PC-3 (cell line): ENCODE data around the gene FBXW2. TPM values are rescaled to one million over a fixed set of nuclear protein-coding genes. Genes with fewer than 3 reads are reported as not detected.

Experiments used
- ATAC-seq: fragments of 200-7000 bp; cut with Tn5 transposase; 2 replicates; pipeline ENCODE4 v1.9.1; 2020; ENCODE audit warnings: mild to moderate bottlenecking, moderate library complexity
- BruUV-seq: library from RNA; stranded (reverse); fragments of 400-500 nt; replicated peaks from 2 replicates; lab custom pipeline; 2021; lab: Mats Ljungman, UMichigan
- CTCF ChIA-PET: fragments of 300-600 bp; sonication (Branson Sonifier 250); formaldehyde crosslinking; loops from one replicate; lab custom pipeline; 2022; ENCODE audit warnings: antibody characterized with exemption; lab: Charles Lee
- POLR2A ChIA-PET: fragments of 300-600 bp; sonication (Branson Sonifier 250); formaldehyde crosslinking; loops from one replicate; lab custom pipeline; 2022; ENCODE audit warnings: antibody characterized with exemption; ENCODE audit not compliant: unreplicated experiment; lab: Charles Lee
- DNase-seq: peaks from one replicate; pipeline ENCODE4 v3.0.0-alpha.2; 2015
- H2AFZ ChIP-seq: fragments of 300-600 bp; sonication (generic); 2 replicates; pipeline ENCODE4 v1.6.0; 2016; ENCODE audit warnings: antibody characterized with exemption, low read length
- H3F3A ChIP-seq: fragments of 300-600 bp; sonication (generic); one replicate; pipeline ENCODE4 v1.6.0; 2017; ENCODE audit warnings: antibody characterized with exemption, low read length, control low read depth, mild to moderate bottlenecking; ENCODE audit not compliant: unreplicated experiment
- H3K27ac ChIP-seq: fragments of 300-600 bp; sonication (generic); 2 replicates; pipeline ENCODE4 v1.5.1; 2016; ENCODE audit warnings: mild to moderate bottlenecking, low read length
- H3K27me3 ChIP-seq: fragments of 300-600 bp; sonication (generic); 2 replicates; pipeline ENCODE4 v1.6.1; 2016; ENCODE audit warnings: low read length, mixed read lengths
- H3K36me3 ChIP-seq: fragments of 300-600 bp; sonication (generic); 2 replicates; pipeline ENCODE4 v1.6.1; 2016; ENCODE audit warnings: low read depth, mixed run types, low read length, mixed read lengths
- H3K4me1 ChIP-seq: fragments of 300-600 bp; sonication (generic); 2 replicates; pipeline ENCODE4 v1.5.1; 2016; ENCODE audit warnings: low read length; ENCODE audit not compliant: insufficient read depth
- H3K4me2 ChIP-seq: fragments of 300-600 bp; sonication (generic); 2 replicates; pipeline ENCODE4 v1.6.0; 2016; ENCODE audit warnings: low read length
- H3K4me3 ChIP-seq: fragments of 300-600 bp; sonication (generic); 2 replicates; pipeline ENCODE4 v1.5.1; 2016; ENCODE audit warnings: mild to moderate bottlenecking, low read length, mixed read lengths
- H3K79me2 ChIP-seq: fragments of 300-600 bp; sonication (generic); 2 replicates; pipeline ENCODE4 v1.6.1; 2017; ENCODE audit warnings: low read length, mixed read lengths
- H3K9ac ChIP-seq: fragments of 300-600 bp; sonication (generic); 2 replicates; pipeline ENCODE4 v1.6.0; 2016; ENCODE audit warnings: mild to moderate bottlenecking, low read length
- H3K9me2 ChIP-seq: fragments of 300-600 bp; sonication (generic); replicated peaks from 2 replicates; pipeline ENCODE4 v1.6.1; 2016; ENCODE audit warnings: mixed run types, low read length, mixed read lengths
- H3K9me3 ChIP-seq: fragments of 300-600 bp; sonication (generic); 2 replicates; pipeline ENCODE4 v1.6.1; 2016; ENCODE audit warnings: low read length, mixed read lengths
- H4K20me1 ChIP-seq: fragments of 300-600 bp; sonication (generic); 2 replicates; pipeline ENCODE4 v1.6.1; 2016; ENCODE audit warnings: low read length, mixed read lengths
- CTCF ChIP-seq: fragments of 300-600 bp; sonication (generic); conservative IDR thresholded peaks from 2 replicates; pipeline ENCODE4 v1.5.1; 2017; ENCODE audit warnings: antibody characterized with exemption, low read depth, mild to moderate bottlenecking, low read length
- EZH2 ChIP-seq: fragments of 300-600 bp; sonication (generic); IDR thresholded peaks from one replicate; pipeline ENCODE4 v1.6.1; 2017; ENCODE audit warnings: antibody characterized with exemption, mild to moderate bottlenecking, low read length; ENCODE audit not compliant: unreplicated experiment
- EZH2phosphoT487 ChIP-seq: fragments of 300-600 bp; sonication (generic); IDR thresholded peaks from 2 replicates; pipeline ENCODE4 v1.6.1; 2018; ENCODE audit warnings: mild to moderate bottlenecking, antibody characterized with exemption, low read length, borderline replicate concordance
- intact Hi-C: fragments of 100-400 bp; cut with micrococcal nuclease; formaldehyde crosslinking; loops from 2 replicates; pipeline ENCODE4 v1.9.0; 2023
- total RNA-seq: library from RNA; depleted of rRNA; stranded (reverse); fragments of >200 nt; gene quantifications from 2 replicates; pipeline ENCODE4 v1.2.3, GENCODE V29; 2014

Gene FBXW2
- total RNA-seq, 1 experiment from 2014 or later, result 30.5 TPM

GRCh38 chr9:120801441-120801840 lies 8.2 kb upstream of the FBXW2 start:
- no peak overlapping the region for H3K27ac ChIP-seq
- no peaks in the 10 kb centered on the region for H4K20me1 ChIP-seq
- no peak overlapping the region for H3K4me2 ChIP-seq
- H2AFZ ChIP-seq, result no peak overlapping the region
- no peak overlapping the region for H3K4me3 ChIP-seq
- H3K4me1 ChIP-seq, result no peaks in the 10 kb centered on the region
- ATAC-seq, result no peak
- no peaks in the 10 kb centered on the region for H3K9me3 ChIP-seq
- H3K36me3 ChIP-seq, result no peaks in the 10 kb centered on the region
- no peaks in the 10 kb centered on the region for H3F3A ChIP-seq
- no peak for TF ChIP-seq EZH2phosphoT487
- TF ChIP-seq EZH2, result no peak
- no peak for TF ChIP-seq CTCF
- H3K27me3 ChIP-seq, result no peaks in the 10 kb centered on the region
- no peak overlapping the region for H3K9ac ChIP-seq
- H3K79me2 ChIP-seq, result no peaks in the 10 kb centered on the region
- DNase-seq, result no peak
- ChIA-PET POLR2A (no interaction called here), CTCF (no interaction called here)
- intact Hi-C loops, result no loop called here
- no TSS peak for BruUV-seq
- no peaks in the 10 kb centered on the region for H3K9me2 ChIP-seq

- Histone ChIP-seq H3K4me1 (peaks cover 18% of the 10 kb centered on the region), H3K36me3 (peaks cover 18% of the 10 kb centered on the region; the same call in 1 of the 2 replicates), H3F3A (no peaks in the 10 kb centered on the region), H3K4me2 (peak overlapping the region; percentile 98), H4K20me1 (peaks cover 6% of the 10 kb centered on the region; the same call in 1 of the 2 replicates), H3K9me3 (no peaks in the 10 kb centered on the region), H3K9ac (no peak overlapping the region), H2AFZ (no peak overlapping the region), H3K4me3 (peak overlapping the region; percentile 21; the same call in 1 of the 2 replicates), H3K27me3 (no peaks in the 10 kb centered on the region), H3K9me2 (no peaks in the 10 kb centered on the region), H3K79me2 (peaks cover 78% of the 10 kb centered on the region), H3K27ac (no peak overlapping the region)
- intact Hi-C loops, result no loop called here
- BruUV-seq, result no TSS peak
- ChIA-PET CTCF (no interaction called here), POLR2A (no interaction called here)
- ATAC-seq, result no peak
- TF ChIP-seq CTCF, result no peak
- no peak for TF ChIP-seq EZH2
- peak; percentile 2 for DNase-seq
Measured at GRCh38 chr9:120791161-120791560, 2.1 kb downstream of the FBXW2 start.

- ATAC-seq, result no peak
- POLR2A ChIA-PET, result no interaction called here
- BruUV-seq, result no TSS peak
Measured at GRCh38 chr9:120787933-120788332, 5.3 kb downstream of the FBXW2 start.

More at GRCh38 chr9:120787933-120788332, 5.3 kb downstream of the FBXW2 start:
- intact Hi-C loops, result no loop called here
- CTCF ChIA-PET, result no interaction called here
- Histone ChIP-seq H3K4me3 (no peak overlapping the region), H4K20me1 (peaks cover 6% of the 10 kb centered on the region; the same call in 1 of the 2 replicates), H3K9ac (no peak overlapping the region), H3K4me2 (no peak overlapping the region), H3F3A (no peaks in the 10 kb centered on the region), H3K9me2 (no peaks in the 10 kb centered on the region), H3K4me1 (peaks cover 20% of the 10 kb centered on the region), H3K79me2 (peaks cover 84% of the 10 kb centered on the region), H3K27me3 (no peaks in the 10 kb centered on the region), H3K9me3 (no peaks in the 10 kb centered on the region), H3K27ac (no peak overlapping the region), H3K36me3 (peaks cover 21% of the 10 kb centered on the region; the same call in 1 of the 2 replicates), H2AFZ (no peak overlapping the region)
- no peak for TF ChIP-seq CTCF
- no peak for TF ChIP-seq EZH2
- TF ChIP-seq EZH2phosphoT487, result no peak
- DNase-seq, result no peak
